ENCODE measurements around the gene CRYGN.

CRYGN gene

DNA sequence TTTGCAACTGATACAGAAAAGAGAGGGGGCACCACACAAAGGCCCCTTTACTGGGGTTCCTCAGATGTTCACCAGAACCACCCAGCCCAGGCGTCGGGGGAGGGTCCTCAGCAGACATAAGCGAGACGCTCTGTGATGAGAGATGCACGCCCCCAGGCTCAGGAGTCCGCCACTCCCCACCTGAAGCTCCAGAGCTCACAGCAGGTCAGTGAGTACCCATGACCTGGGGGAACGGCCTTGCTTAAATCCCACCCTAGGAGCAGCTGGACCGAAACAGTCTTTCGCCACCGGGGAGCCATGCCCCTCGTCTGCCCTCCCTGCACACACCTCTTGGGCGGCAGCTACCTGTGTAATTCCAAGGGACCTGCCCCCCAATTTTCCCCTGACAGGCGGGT, 2.8 kb downstream of the CRYGN start:
- TF ChIP-seq FOXP2 (optimal IDR thresholded peaks at IDR 0.05; ENCODE audit: borderline replicate concordance, extremely low read depth, extremely low read length, insufficient read depth): no peak

DNA sequence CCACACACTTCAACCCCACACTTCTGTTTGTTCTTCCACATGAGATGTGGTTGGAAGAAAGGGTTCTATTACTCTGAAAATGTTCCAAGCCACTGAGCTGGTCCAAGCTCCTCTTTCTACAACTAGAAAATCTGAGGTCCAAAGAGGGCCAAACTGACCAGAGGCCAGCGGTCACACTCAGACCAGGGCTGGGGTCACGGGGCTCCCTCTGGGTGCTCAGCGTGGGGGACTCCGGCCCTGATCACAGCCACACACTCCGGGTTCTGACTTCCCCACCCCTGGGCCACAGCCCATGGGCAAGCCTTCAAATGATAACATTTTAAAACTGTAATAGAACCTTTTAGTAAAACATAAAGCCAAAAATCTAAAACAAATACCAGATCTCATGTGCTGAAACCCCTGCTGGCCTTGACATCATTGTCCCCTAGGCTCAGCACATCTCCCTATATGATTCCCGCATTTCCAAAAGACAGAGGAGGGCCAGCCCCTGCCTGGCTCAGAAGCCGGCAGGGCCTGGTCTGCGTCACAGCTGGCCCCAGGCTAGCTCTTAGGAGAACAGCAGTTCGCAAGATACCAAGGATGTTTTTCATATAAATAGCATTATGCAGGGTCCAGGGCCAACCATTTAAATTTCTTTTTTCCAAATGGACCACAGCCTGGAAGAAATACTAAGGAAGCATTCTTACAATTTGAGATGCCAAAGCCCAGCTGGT, 3.3 kb downstream of the CRYGN start:
- TF ChIP-seq TAF1 (IDR thresholded peaks at IDR 0.05; ENCODE audit: borderline replicate concordance, insufficient read depth, low read length): no peak
- TF ChIP-seq FOXP2 (optimal IDR thresholded peaks at IDR 0.05; ENCODE audit: borderline replicate concordance, extremely low read depth, extremely low read length, insufficient read depth): no peak
- TF ChIP-seq POLR2AphosphoS5 (IDR thresholded peaks at IDR 0.05; ENCODE audit: low read depth, low read length): no peak
- TF ChIP-seq, protein P1, sequence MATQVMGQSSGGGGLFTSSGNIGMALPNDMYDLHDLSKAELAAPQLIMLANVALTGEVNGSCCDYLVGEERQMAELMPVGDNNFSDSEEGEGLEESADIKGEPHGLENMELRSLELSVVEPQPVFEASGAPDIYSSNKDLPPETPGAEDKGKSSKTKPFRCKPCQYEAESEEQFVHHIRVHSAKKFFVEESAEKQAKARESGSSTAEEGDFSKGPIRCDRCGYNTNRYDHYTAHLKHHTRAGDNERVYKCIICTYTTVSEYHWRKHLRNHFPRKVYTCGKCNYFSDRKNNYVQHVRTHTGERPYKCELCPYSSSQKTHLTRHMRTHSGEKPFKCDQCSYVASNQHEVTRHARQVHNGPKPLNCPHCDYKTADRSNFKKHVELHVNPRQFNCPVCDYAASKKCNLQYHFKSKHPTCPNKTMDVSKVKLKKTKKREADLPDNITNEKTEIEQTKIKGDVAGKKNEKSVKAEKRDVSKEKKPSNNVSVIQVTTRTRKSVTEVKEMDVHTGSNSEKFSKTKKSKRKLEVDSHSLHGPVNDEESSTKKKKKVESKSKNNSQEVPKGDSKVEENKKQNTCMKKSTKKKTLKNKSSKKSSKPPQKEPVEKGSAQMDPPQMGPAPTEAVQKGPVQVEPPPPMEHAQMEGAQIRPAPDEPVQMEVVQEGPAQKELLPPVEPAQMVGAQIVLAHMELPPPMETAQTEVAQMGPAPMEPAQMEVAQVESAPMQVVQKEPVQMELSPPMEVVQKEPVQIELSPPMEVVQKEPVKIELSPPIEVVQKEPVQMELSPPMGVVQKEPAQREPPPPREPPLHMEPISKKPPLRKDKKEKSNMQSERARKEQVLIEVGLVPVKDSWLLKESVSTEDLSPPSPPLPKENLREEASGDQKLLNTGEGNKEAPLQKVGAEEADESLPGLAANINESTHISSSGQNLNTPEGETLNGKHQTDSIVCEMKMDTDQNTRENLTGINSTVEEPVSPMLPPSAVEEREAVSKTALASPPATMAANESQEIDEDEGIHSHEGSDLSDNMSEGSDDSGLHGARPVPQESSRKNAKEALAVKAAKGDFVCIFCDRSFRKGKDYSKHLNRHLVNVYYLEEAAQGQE (IDR thresholded peaks at IDR 0.05; ENCODE audit: insufficient read depth in 1 of 2, low read depth in 2 of 2, low read length in 2 of 2): no peak
- no peak for TF ChIP-seq SIN3A (IDR thresholded peaks at IDR 0.05; ENCODE audit: borderline replicate concordance, insufficient read depth, low read length)

DNA sequence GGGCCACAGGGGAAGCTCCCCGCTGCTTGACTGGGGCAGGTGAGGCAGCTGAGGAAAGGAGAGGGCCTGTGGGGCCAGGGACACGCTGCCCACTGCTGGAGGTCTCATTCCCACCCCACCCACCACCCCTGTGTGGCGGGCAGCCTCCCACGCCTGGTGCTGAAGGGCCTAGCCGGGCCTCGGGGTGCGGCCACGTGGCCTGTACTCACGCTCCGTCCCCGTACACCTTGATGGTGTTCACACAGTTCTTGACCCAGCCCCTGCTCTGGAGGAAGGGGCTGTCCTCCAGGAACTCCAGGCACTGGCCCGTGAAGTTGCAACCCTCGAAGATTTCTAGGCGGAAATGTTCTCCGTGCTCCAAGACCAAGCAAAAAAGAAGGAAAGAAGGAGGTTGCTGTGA, 4.0 kb downstream of the CRYGN start:
- TF ChIP-seq FOXP2 (optimal IDR thresholded peaks at IDR 0.05; ENCODE audit: borderline replicate concordance, extremely low read depth, extremely low read length, insufficient read depth): no peak
- TF ChIP-seq, protein P1 (IDR thresholded peaks at IDR 0.05; ENCODE audit: insufficient read depth in 1 of 2, low read depth in 2 of 2, low read length in 2 of 2): no peak
- no peak for TF ChIP-seq SIN3A (IDR thresholded peaks at IDR 0.05; ENCODE audit: borderline replicate concordance, insufficient read depth, low read length)
- TF ChIP-seq TAF1 (IDR thresholded peaks at IDR 0.05; ENCODE audit: borderline replicate concordance, insufficient read depth, low read length): no peak
- no peak for TF ChIP-seq POLR2AphosphoS5 (IDR thresholded peaks at IDR 0.05; ENCODE audit: low read depth, low read length)

GRCh38 chr7:151435103-151435916, 4.6 kb downstream of the CRYGN start:
- no peak for TF ChIP-seq TAF1 (IDR thresholded peaks at IDR 0.05; ENCODE audit: borderline replicate concordance, insufficient read depth, low read length)
- TF ChIP-seq FOXP2 (optimal IDR thresholded peaks at IDR 0.05; ENCODE audit: borderline replicate concordance, extremely low read depth, extremely low read length, insufficient read depth): no peak
- TF ChIP-seq SIN3A (IDR thresholded peaks at IDR 0.05; ENCODE audit: borderline replicate concordance, insufficient read depth, low read length): no peak
- TF ChIP-seq POLR2AphosphoS5 (IDR thresholded peaks at IDR 0.05; ENCODE audit: low read depth, low read length): no peak
- TF ChIP-seq, protein P1 (IDR thresholded peaks at IDR 0.05; ENCODE audit: insufficient read depth in 1 of 2, low read depth in 2 of 2, low read length in 2 of 2): no peak

DNA sequence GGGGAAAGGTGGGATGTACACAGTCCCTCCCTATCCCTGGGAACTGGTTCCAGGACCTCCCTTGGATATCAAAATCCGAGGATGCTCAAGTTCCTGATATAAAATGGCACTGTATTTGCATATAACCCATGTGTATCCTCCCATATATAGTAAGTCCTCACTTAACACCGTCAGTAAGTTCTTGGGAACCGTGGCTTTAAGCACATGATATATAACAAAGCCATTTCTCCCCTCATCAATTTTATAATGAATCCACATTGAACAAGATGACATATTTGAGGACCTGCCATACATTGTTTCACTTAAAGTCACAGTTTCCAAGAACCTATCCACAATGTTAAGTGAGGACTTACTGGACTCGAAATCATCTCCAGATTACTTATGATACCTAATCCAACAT, 5.4 kb downstream of the CRYGN start:
- TF ChIP-seq SIN3A (IDR thresholded peaks at IDR 0.05; ENCODE audit: borderline replicate concordance, insufficient read depth, low read length) (no peak), FOXP2 (optimal IDR thresholded peaks at IDR 0.05; ENCODE audit: borderline replicate concordance, extremely low read depth, extremely low read length, insufficient read depth) (no peak), POLR2AphosphoS5 (IDR thresholded peaks at IDR 0.05; ENCODE audit: low read depth, low read length) (no peak), TAF1 (IDR thresholded peaks at IDR 0.05; ENCODE audit: borderline replicate concordance, insufficient read depth, low read length) (no peak)
- TF ChIP-seq, protein P1 (IDR thresholded peaks at IDR 0.05; ENCODE audit: insufficient read depth in 1 of 2, low read depth in 2 of 2, low read length in 2 of 2): no peak
